Neural progenitor cell (in vitro differentiated cells): ENCODE measurements around the gene MAPK12. TPM values are rescaled to one million over a fixed set of nuclear protein-coding genes. Genes with fewer than 3 reads are reported as not detected.

Experiments
- DNase-seq: peaks from one replicate; pipeline ENCODE4 v3.0.0-alpha.2; 2016; ENCODE audit warnings: low spot score
- H2AFZ ChIP-seq: fragments of 200-600 bp; sonication (generic); replicated peaks from 2 replicates; pipeline ENCODE4 v1.6.1; 2016; ENCODE audit warnings: antibody characterized with exemption
- H3F3A ChIP-seq: fragments of 200-600 bp; sonication (generic); 2 replicates; pipeline ENCODE4 v1.6.1; 2016; ENCODE audit warnings: antibody characterized with exemption, low read depth
- H3K27ac ChIP-seq: fragments of 200-600 bp; sonication (generic); 2 replicates; pipeline ENCODE4 v1.5.1; 2016; ENCODE audit warnings: mild to moderate bottlenecking
- H3K27me3 ChIP-seq: fragments of 200-600 bp; sonication (generic); 2 replicates; pipeline ENCODE4 v1.6.1; 2016; ENCODE audit warnings: mild to moderate bottlenecking, moderate library complexity
- H3K36me3 ChIP-seq: fragments of 200-600 bp; sonication (generic); 2 replicates; pipeline ENCODE4 v1.5.1; 2016
- H3K4me1 ChIP-seq: fragments of 200-600 bp; sonication (generic); 2 replicates; pipeline ENCODE4 v1.6.1; 2016; ENCODE audit warnings: mixed run types
- H3K4me2 ChIP-seq: fragments of 200-600 bp; sonication (generic); 2 replicates; pipeline ENCODE4 v1.6.1; 2016
- H3K4me3 ChIP-seq: fragments of 200-600 bp; sonication (generic); 2 replicates; pipeline ENCODE4 v1.5.1; 2016
- H3K79me2 ChIP-seq: fragments of 200-600 bp; sonication (generic); 2 replicates; pipeline ENCODE4 v1.6.1; 2016; ENCODE audit warnings: low read depth
- H3K9ac ChIP-seq: fragments of 200-600 bp; sonication (generic); 2 replicates; pipeline ENCODE4 v1.6.1; 2016
- H3K9me3 ChIP-seq: fragments of 200-600 bp; sonication (generic); 2 replicates; pipeline ENCODE4 v1.5.1; 2016; ENCODE audit warnings: low read depth
- H4K20me1 ChIP-seq: fragments of 200-600 bp; sonication (generic); 2 replicates; pipeline ENCODE4 v1.6.1; 2016; ENCODE audit warnings: low read depth
- H3K27ac Mint-ChIP-seq: 3 replicates; pipeline ENCODE4 v1.8.0; 2021; ENCODE audit warnings: mixed read lengths
- H3K27me3 Mint-ChIP-seq: 2 replicates; pipeline ENCODE4 v1.8.0; 2022; ENCODE audit warnings: low read depth, mild to moderate bottlenecking, inconsistent platforms, moderate library complexity, mixed read lengths; ENCODE audit not compliant: insufficient read depth
- H3K36me3 Mint-ChIP-seq: 3 replicates; pipeline ENCODE4 v1.8.0; 2021; ENCODE audit warnings: mixed read lengths
- H3K4me1 Mint-ChIP-seq: 3 replicates; pipeline ENCODE4 v1.8.0; 2021; ENCODE audit warnings: mixed read lengths
- H3K4me3 Mint-ChIP-seq: 3 replicates; pipeline ENCODE4 v1.8.0; 2021; ENCODE audit warnings: mild to moderate bottlenecking, moderate library complexity, mixed read lengths
- H3K9me3 Mint-ChIP-seq: 3 replicates; pipeline ENCODE4 v1.8.0; 2020; ENCODE audit warnings: mixed read lengths
- CTCF ChIP-seq: fragments of 200-600 bp; sonication (generic); IDR thresholded peaks from 2 replicates; pipeline ENCODE4 v1.5.1; 2017; ENCODE audit warnings: antibody characterized with exemption, mild to moderate bottlenecking
- EZH2 ChIP-seq: fragments of 200-600 bp; sonication (generic); IDR thresholded peaks from 2 replicates; pipeline ENCODE4 v1.6.1; 2017; ENCODE audit warnings: antibody characterized with exemption, mild to moderate bottlenecking, moderate library complexity
- EZH2phosphoT487 ChIP-seq: fragments of 200-600 bp; sonication (generic); IDR thresholded peaks from 2 replicates; pipeline ENCODE4 v1.6.1; 2017; ENCODE audit warnings: antibody characterized with exemption
- total RNA-seq: library from RNA; depleted of rRNA; stranded (reverse); fragments of >200 nt; gene quantifications from 2 replicates; pipeline ENCODE4 v1.2.3, GENCODE V29; 2015; ENCODE audit warnings: low replicate concordance

The MAPK12 gene
- total RNA-seq, 1 donor from 2014 or later: 18.7 TPM

GRCh38 chr22:50296658-50297490 is 35.4 kb upstream of the MAPK12 start:
- no peak overlapping the region for H3K4me2 ChIP-seq
- H3K36me3 ChIP-seq: no peaks in the 10 kb centered on the region
- peaks cover 17% of the 10 kb centered on the region for H3F3A ChIP-seq
- peaks cover 71% of the 10 kb centered on the region for H3K79me2 ChIP-seq
- Mint-ChIP-seq H3K36me3 (peaks cover 2% of the 10 kb centered on the region), H3K27ac (peak overlapping the region; percentile 31), H3K4me1 (peaks cover 38% of the 10 kb centered on the region), H3K27me3 (peaks cover 7% of the 10 kb centered on the region), H3K4me3 (peak overlapping the region; percentile 50), H3K9me3 (no peaks in the 10 kb centered on the region)
- no peak overlapping the region for H3K27ac ChIP-seq
- no peak for DNase-seq
- H3K9me3 ChIP-seq: no peaks in the 10 kb centered on the region
- no peak overlapping the region for H3K4me3 ChIP-seq
- no peak overlapping the region for H2AFZ ChIP-seq
- peaks cover 98% of the 10 kb centered on the region for H4K20me1 ChIP-seq
- TF ChIP-seq CTCF: no peak
- H3K4me1 ChIP-seq: peaks cover 38% of the 10 kb centered on the region
- no peak overlapping the region for H3K9ac ChIP-seq
- peaks cover 24% of the 10 kb centered on the region for H3K27me3 ChIP-seq

- H3K27ac Mint-ChIP-seq: no peak overlapping the region
- peak overlapping the region; percentile 53 for H3K4me3 Mint-ChIP-seq
- H3K9me3 ChIP-seq: no peaks in the 10 kb centered on the region
- no peak overlapping the region for H2AFZ ChIP-seq
- H4K20me1 ChIP-seq: peaks cover 98% of the 10 kb centered on the region
- H3K9ac ChIP-seq: no peak overlapping the region
- peaks cover 7% of the 10 kb centered on the region for H3K27me3 Mint-ChIP-seq
- peaks cover 33% of the 10 kb centered on the region for H3K4me1 Mint-ChIP-seq
- no peak overlapping the region for H3K4me3 ChIP-seq
- TF ChIP-seq EZH2 (no peak), EZH2phosphoT487 (no peak), CTCF (no peak)
- no peak for DNase-seq
- no peaks in the 10 kb centered on the region for H3K9me3 Mint-ChIP-seq
- peaks cover 2% of the 10 kb centered on the region for H3K36me3 Mint-ChIP-seq
- H3K27ac ChIP-seq: peak overlapping the region; percentile 87
- peaks cover 17% of the 10 kb centered on the region for H3F3A ChIP-seq
- H3K27me3 ChIP-seq: peaks cover 6% of the 10 kb centered on the region
- H3K36me3 ChIP-seq: no peaks in the 10 kb centered on the region
- H3K4me2 ChIP-seq: peak overlapping the region; percentile 73
- H3K79me2 ChIP-seq: peaks cover 74% of the 10 kb centered on the region
- H3K4me1 ChIP-seq: peaks cover 30% of the 10 kb centered on the region
Observed at GRCh38 chr22:50294319-50294656, 32.8 kb upstream of the MAPK12 start.

GRCh38 chr22:50293441-50294318 is 32.2 kb upstream of the MAPK12 start:
- Histone ChIP-seq H2AFZ (no peak overlapping the region), H3K36me3 (no peaks in the 10 kb centered on the region), H3K4me2 (peak overlapping the region; percentile 73), H3K4me3 (peak overlapping the region; percentile 27), H3F3A (peaks cover 17% of the 10 kb centered on the region), H3K79me2 (peaks cover 67% of the 10 kb centered on the region), H3K9ac (peak overlapping the region; percentile 2), H4K20me1 (peaks cover 92% of the 10 kb centered on the region), H3K9me3 (no peaks in the 10 kb centered on the region), H3K4me1 (peaks cover 24% of the 10 kb centered on the region), H3K27me3 (no peaks in the 10 kb centered on the region), H3K27ac (peak overlapping the region; percentile 87)
- TF ChIP-seq EZH2 (no peak), CTCF (no peak), EZH2phosphoT487 (no peak)
- H3K36me3 Mint-ChIP-seq: peaks cover 2% of the 10 kb centered on the region
- peaks cover 7% of the 10 kb centered on the region for H3K27me3 Mint-ChIP-seq
- no peak overlapping the region for H3K4me3 Mint-ChIP-seq
- H3K4me1 Mint-ChIP-seq: peaks cover 30% of the 10 kb centered on the region
- peak; percentile 94 for DNase-seq
- no peak overlapping the region for H3K27ac Mint-ChIP-seq
- H3K9me3 Mint-ChIP-seq: no peaks in the 10 kb centered on the region
